Loucy (cell line): ENCODE results near the gene GNA12.

Experiments used
- EZH2phosphoT487 ChIP-seq: fragments of 200-600 bp; IDR thresholded peaks from 2 replicates; pipeline ENCODE4 v1.6.1; 2018; ENCODE audit warnings: antibody characterized with exemption, mild to moderate bottlenecking, moderate library complexity, borderline replicate concordance
- TF ChIP-seq, protein P1 (sequence below): fragments of 200-600 bp; sonication (generic); conservative IDR thresholded peaks from 2 replicates; pipeline ENCODE4 v1.5.1; 2014; ENCODE audit warnings: mild to moderate bottlenecking, antibody characterized with exemption, low read length

DNA sequence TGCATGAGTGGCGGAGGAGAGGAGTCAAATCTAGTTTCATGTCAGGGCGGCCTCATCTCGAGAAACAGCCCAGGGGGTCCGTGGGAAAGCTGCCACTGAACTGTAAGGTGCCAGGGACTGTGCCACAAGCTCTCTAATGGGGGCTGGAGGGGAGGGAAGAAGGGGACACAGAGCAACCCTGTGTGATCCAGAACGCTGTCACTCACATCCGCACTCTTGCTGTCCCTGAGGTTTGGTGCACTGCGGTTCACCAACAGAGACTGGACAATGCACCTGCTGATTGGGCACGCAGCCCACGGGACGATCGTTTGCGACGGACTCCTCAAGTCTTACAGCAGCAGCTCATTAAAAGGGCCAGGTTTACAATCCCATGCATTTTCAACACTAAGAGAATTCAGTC, 108.4 kb downstream of the GNA12 start:
- TF ChIP-seq, protein P1, sequence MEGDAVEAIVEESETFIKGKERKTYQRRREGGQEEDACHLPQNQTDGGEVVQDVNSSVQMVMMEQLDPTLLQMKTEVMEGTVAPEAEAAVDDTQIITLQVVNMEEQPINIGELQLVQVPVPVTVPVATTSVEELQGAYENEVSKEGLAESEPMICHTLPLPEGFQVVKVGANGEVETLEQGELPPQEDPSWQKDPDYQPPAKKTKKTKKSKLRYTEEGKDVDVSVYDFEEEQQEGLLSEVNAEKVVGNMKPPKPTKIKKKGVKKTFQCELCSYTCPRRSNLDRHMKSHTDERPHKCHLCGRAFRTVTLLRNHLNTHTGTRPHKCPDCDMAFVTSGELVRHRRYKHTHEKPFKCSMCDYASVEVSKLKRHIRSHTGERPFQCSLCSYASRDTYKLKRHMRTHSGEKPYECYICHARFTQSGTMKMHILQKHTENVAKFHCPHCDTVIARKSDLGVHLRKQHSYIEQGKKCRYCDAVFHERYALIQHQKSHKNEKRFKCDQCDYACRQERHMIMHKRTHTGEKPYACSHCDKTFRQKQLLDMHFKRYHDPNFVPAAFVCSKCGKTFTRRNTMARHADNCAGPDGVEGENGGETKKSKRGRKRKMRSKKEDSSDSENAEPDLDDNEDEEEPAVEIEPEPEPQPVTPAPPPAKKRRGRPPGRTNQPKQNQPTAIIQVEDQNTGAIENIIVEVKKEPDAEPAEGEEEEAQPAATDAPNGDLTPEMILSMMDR = no peak
- no peak for TF ChIP-seq EZH2phosphoT487
